RWPE1 (cell line): ENCODE data around the gene HAUS2.

Source experiments
- CTCF ChIA-PET: fragments of 350-600 bp; sonication (Branson Sonifier 250); formaldehyde crosslinking; extraction: SDS; loops from one replicate; lab custom pipeline; 2021; lab: Yijun Ruan, JAX
- POLR2A ChIA-PET: fragments of 400-600 bp; formaldehyde crosslinking; extraction: SDS; loops from one replicate; lab custom pipeline; 2020; ENCODE audit warnings: antibody characterized with exemption; ENCODE audit not compliant: low non-redundant PET; lab: Yijun Ruan, JAX
- DNase-seq: peaks from one replicate; pipeline ENCODE4 v3.0.0; 2012; ENCODE audit warnings: low spot score
- H3K27ac ChIP-seq: fragments of 450-650 bp; 2 replicates; pipeline ENCODE4 v1.5.1; 2017
- TF ChIP-seq, protein P1 (sequence below): fragments of 450-650 bp; conservative IDR thresholded peaks from 2 replicates; pipeline ENCODE4 v1.5.1; 2017; ENCODE audit warnings: low read depth, mild to moderate bottlenecking

Gene HAUS2

DNA sequence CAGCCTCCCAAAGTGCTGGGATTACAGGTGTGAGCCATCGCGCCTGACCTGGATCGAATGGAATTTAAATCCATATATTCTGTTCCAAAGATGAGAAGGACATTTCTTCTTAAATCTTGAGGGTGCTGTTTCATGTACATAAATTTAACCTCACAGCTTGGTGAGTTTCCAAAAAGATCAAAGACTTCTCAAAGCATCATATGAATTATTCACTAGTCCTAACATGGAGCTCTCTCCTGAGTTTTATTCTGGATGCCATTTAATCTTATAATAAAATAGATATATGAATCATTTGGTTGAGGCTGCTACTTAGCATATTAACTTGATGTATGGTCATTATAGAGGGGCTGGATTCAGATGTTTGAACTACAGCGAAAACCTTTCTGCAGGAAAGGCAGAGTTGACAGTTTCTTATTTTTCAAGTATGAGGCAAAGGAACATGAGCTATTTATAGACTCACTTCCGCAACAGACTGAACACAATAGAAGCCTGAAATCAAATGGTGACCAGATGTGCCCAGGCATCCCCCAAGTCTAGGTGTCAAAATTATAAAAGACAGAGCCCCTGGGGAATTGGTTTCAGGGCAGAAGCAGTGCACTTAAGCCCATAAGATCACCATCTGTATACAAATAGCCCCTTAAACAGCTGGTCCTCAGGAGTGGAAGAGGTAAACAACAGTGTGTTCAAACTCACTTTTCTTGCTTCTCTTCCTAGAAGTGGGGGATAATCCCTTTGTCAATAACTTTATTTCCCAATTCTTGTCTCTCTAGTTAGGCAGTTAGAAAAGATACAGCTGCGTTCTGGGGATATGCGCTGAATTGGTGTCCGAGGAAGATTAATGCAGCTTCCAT, 56.5 kb downstream of the HAUS2 start:
- no peak for DNase-seq
- ChIA-PET CTCF (interaction anchor here (0.5 to 0.6 kb wide), 3 partner anchors 8 to 120 kb away, joined by 3 to 4 read pairs (median 3); no protein-coding TSS in a partner anchor), POLR2A (no interaction called here)
- H3K27ac ChIP-seq: no peak overlapping the region
- TF ChIP-seq, protein P1, sequence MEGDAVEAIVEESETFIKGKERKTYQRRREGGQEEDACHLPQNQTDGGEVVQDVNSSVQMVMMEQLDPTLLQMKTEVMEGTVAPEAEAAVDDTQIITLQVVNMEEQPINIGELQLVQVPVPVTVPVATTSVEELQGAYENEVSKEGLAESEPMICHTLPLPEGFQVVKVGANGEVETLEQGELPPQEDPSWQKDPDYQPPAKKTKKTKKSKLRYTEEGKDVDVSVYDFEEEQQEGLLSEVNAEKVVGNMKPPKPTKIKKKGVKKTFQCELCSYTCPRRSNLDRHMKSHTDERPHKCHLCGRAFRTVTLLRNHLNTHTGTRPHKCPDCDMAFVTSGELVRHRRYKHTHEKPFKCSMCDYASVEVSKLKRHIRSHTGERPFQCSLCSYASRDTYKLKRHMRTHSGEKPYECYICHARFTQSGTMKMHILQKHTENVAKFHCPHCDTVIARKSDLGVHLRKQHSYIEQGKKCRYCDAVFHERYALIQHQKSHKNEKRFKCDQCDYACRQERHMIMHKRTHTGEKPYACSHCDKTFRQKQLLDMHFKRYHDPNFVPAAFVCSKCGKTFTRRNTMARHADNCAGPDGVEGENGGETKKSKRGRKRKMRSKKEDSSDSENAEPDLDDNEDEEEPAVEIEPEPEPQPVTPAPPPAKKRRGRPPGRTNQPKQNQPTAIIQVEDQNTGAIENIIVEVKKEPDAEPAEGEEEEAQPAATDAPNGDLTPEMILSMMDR: no peak

- POLR2A ChIA-PET: no interaction called here
- CTCF ChIA-PET: interaction anchor here (0.6 kb wide), 1 partner anchor 121 kb away, joined by 4 read pairs; no protein-coding TSS in a partner anchor
- TF ChIP-seq, protein P1: no peak
- DNase-seq: no peak
- H3K27ac ChIP-seq: no peak overlapping the region
Measured at GRCh38 chr15:42605796-42606195, 57.2 kb downstream of the HAUS2 start.

- ChIA-PET POLR2A (no interaction called here), CTCF (no interaction called here)
- no peak overlapping the region for H3K27ac ChIP-seq
- TF ChIP-seq, protein P1: no peak
- DNase-seq: no peak
Measured at GRCh38 chr15:42608110-42608531, 59.5 kb downstream of the HAUS2 start.

DNA sequence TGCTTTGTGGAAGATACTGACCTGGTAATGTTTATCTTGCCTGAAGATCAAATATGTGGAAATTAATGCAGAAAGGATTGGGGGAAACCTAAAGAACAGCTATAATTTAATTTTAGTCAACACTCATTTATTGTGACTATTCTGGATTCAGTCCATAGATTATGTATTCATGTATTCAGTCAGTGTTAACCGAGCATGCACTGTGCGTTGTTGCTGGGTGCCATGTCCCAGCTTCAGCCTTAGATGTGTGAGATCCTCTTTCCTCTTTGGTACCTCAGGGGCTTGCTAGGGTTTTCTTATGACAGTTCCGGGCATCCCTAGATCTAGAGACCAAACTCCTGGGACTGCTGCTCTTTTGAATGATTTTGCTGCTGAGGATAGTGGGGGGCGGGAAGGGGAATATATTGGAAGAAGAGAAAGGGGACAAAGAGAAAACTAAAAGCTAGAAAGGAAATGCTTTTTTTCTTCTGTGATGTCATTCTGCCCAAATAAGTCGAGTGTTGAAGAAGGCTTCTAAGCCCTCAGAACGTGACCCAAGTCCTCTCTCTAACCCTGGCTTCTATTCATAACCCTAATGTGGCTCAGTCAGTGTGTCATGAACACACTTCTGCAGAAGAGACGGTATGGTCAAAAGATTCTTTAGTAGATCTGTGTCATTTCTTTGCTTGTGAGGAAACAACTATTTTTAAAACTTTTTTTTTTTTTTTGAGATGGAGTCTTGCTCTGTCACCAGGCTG, 60.3 kb downstream of the HAUS2 start:
- DNase-seq: no peak
- ChIA-PET CTCF (no interaction called here), POLR2A (no interaction called here)
- TF ChIP-seq, protein P1: no peak
- H3K27ac ChIP-seq: no peak overlapping the region

GRCh38 chr15:42611532-42611931, 62.9 kb downstream of the HAUS2 start:
- CTCF ChIA-PET: interaction anchor here (0.5 kb wide), 1 partner anchor 1762 kb away, joined by 3 read pairs; no protein-coding TSS in a partner anchor
- TF ChIP-seq, protein P1: no peak
- no peak overlapping the region for H3K27ac ChIP-seq
- no peak for DNase-seq
- POLR2A ChIA-PET: no interaction called here

- POLR2A ChIA-PET: no interaction called here
- CTCF ChIA-PET: no interaction called here
- no peak overlapping the region for H3K27ac ChIP-seq
- TF ChIP-seq, protein P1: no peak
- no peak for DNase-seq
Measured at GRCh38 chr15:42612367-42612912, 63.8 kb downstream of the HAUS2 start.
